GM21367 (cell line): Measurements from ENCODE around the gene TMEM87B.
"Not testable (repeated sequence)": the region's sequence is repeated elsewhere in the genome, so short reads cannot be mapped to it uniquely, and the experiment has no call there.

Source experiments
- ATAC-seq: cut with Tn5 transposase; IDR thresholded peaks from one replicate; pipeline ENCODE4 v1.9.1; 2021; ENCODE audit not compliant: unreplicated experiment

The TMEM87B gene

DNA sequence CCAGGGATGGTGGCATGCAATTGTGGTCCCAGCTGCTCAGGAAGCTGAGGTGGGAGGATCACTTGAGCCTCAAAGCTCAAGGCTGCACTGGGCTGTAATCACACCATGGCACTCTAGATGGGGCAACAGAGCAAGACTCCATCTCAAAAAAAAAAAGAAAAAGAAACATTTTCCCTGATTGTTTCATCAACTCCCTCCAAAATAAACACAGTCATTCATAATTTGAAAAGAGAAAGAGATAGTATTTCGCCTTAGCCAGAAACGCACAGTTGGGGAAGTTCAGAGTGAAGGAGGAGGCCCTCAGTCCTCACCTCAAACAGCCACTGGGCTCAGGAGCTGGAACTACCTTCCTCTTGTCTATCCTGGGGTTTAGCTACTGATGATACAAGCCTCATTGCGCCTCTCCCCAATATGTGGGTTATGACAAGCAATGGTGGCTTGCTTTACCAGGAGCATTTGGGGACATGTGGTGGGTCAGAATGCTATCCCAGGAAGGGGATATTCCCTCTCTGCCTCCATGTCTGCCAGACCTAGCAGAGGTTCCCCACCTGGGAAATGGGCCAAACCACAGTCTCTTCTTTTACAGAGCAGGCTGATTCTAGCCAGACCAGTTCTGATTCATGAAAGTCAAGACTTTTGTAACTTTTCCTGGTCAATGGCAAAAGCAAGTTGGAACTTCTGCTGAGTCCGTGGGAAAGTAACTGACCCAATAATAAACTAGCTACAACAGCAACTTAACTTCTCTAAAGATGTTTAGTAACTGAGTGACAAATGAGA lies 22.2 kb upstream of the TMEM87B start:
- no peak for ATAC-seq

DNA sequence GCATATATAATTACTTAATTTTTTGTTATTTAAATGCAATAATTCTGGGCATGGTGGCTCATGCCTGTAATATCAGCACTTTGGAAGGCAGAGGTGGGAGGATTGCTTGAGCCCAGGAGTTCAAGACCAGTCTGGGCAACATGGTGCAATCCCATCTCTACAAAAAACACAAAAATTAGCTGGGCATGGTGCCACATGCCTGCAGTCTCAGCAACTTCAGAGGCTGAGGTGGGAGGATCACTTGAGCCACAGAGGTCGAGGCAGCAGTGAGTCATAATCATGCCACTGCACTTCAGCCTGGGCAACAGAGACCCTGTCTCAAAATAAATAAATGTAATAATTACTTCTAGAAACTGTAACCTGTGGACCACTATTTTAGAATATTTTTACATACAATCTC lies 21.5 kb upstream of the TMEM87B start:
- no peak for ATAC-seq

DNA sequence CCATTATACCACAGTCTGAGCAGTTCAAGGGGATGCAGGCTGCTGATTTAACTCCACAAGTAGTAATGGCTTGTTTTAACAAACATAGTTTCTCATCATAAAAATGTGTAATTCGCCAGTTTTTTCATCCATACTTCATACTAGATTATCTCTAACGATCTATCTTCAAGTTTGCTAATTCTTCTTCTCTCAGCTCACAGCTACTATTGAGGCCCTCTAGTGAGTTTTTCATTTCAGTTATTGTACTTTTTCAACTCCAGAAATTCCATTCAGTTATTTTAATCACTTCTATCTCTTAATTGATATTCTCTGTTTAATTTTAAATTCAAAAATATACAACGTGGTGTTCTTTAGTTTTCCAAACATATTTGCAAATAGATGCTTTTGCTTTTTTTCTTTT lies 20.1 kb upstream of the TMEM87B start:
- no peak for ATAC-seq

DNA sequence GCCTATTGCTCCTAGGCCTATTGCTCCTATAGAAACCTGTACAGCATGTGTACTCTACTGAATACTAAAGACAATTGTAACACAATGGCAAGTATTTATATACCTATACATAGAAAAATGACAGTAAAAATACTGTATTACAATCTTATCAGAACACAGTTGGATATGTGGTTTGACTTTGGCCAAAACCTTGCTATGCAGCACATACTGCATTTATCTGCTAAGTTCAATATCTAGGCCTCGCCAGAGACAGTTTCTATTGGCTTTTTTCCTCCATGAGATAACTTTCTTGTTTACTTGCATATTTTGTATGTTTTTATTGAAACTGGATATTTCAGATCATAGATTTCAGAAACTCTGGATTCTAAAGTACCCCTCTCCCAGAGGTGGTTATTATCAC lies 19.3 kb upstream of the TMEM87B start:
- no peak for ATAC-seq

DNA sequence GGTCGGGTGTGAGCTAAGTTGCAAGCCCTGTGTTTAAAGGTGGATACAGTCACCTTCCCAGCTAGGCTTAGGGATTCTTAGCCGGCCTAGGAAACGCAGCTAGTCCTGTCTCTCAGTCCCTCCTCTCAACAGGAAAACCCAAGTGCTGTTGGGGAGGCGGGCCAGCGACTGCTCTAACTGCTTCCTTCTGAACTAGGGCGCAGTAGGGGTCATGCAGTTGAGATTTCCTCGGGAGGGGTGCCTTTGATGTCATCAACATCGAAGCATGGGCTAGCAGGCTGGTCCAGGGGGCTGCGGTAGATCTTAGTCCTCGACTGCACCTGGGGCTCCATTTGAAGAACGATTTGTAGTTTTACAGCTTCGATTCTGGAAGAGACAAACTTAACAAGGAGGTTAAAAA lies 15.5 kb upstream of the TMEM87B start:
- not testable (repeated sequence) for ATAC-seq

DNA sequence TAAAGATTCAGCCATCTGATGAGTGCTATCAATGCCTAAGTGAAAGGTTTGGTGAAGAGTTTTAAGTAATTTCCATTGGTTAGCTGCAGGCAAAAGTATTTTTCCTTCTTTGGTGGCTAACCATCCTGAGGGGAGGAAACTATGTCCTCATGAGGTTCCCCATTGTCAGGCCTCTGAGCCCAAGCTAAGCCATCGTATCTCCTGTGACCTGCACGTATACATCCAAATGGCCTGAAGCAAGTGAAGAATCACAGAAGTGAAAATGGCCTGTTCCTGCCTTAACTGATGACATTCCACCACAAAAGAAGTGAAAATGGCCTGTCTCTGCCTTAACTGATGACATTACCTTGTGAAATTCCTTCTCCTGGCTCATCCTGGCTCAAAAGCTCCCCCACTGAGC lies 15.0 kb upstream of the TMEM87B start:
- not testable (repeated sequence) for ATAC-seq

DNA sequence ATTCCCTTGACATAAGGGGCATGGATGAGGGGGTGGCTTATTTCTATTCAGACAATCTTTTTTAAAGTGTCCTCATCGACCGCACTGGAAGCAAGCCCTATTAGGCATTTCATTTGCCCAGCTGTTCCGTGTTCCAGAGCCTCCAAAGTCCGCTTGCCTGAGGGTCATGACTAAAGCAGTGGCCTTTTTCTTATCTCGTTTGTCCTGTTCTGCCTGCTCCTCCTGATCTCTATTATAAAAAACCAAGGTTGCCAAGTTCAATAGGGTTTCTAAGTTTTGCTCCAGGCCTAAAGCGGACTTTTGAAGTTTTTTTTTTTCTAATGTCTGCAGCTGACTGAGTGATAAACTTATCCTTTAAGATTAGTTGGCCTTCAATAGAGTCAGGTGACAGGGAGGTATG lies 13.6 kb upstream of the TMEM87B start:
- ATAC-seq: not testable (repeated sequence)

DNA sequence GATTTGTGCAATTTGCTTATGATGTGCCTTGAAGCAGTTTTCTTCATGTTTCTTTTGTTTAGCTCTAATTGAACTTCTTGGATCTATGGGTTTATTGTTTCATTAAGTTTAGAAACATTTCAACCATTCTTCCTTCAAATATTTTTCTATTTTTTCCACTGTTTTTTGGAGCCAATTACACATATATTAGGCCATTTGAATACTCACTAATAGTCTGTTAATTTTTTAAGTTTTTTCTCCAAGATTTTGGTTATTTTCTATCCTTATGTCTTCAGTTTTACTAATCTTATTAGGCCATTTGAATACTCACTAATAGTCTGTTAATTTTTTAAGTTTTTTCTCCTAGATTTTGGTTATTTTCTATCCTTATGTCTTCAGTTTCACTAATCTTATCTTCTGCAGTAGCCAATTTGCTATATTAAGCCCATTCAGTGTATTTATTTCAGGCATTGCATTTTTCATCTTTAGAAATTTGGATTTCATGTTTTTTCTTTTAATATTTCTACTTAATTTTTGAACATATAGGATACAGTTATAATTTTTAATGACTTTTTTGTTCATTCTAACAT lies 9.5 kb upstream of the TMEM87B start:
- ATAC-seq: no peak

DNA sequence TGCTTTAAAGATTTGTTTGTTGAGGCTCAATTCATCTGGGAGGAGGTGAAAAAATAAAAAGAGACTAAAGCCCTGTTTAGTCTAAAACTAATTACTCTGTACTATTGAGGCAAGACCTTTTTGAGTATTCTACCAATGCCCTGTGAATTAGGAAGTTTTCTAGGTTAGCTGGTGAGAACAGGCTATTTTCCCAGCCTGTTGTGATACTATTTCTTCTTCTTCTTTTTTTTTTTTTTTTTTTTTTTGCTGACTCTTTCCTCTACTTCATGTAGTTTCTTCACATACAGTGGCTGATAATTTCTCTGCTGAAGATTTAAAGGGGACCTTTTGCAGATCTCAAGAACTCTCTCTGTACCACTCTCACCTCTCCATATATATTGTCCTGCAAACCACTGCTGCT lies 8.8 kb upstream of the TMEM87B start:
- no peak for ATAC-seq

DNA sequence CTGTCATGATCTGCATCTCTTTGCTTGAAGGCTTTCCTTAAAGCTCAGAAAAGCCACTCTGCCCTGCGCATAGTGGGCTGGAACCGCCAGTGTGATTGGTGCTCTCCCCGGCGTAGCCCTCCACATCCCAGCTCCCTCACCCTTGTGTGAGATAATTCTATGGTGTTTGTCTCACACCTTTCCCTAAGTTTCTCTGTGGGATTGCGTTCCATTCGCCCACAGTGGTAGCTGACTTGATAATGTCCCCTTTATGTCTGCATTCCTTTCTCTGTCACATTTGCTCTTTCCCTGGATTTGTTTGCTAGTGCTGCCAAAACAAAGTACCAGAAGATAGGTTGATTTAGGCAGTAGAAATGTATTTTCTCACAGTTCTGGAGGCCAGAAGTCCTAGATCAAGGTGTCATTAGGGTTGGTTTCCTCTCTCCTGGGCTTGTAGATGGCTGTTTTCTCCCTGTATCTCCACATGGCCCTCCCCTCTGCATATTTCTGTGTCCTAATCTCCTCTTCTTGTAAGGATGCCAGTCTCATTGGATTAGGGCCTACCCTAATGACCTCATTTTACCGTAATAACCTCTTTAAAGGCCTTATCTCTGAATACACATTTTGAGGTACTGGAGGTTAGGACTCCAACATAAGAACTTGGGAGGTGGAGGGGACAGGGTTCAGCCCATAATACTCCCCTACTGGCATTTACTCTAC lies 7.4 kb upstream of the TMEM87B start:
- ATAC-seq: no peak

DNA sequence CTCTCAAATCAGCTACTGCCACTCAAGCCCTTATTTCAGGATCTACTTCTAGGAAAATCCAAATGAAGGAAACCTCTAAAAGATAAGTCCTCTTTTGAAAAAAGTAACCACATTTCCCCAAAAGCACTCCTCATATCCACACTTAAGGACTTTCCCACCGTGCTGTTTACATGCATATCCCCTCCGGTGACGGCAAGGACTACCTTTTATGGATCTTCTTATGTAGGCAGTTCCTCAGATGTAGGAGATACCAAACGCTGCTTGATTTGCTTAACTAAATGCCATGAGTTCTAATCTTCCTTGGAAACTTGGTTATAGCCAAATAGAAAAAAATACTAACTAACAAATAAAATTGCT lies 6.9 kb upstream of the TMEM87B start:
- no peak for ATAC-seq

DNA sequence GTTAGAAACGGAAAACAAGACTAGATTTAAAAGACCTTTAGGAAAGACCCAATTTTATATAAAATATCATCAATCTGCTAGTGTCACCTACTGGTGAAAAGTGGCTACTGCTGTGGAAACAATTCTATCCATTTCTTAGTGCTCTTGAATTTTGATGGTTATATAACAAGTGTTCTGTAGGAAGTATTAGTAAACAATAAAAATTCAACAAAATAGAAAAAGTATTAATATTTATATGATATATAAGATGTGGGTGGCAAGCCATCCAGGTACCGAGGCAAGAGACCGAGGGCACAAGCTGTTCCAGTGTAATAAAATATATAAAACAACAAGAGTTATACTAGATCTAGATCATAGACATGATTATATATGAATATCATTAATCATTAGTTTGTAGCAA lies 6.2 kb upstream of the TMEM87B start:
- no peak for ATAC-seq

DNA sequence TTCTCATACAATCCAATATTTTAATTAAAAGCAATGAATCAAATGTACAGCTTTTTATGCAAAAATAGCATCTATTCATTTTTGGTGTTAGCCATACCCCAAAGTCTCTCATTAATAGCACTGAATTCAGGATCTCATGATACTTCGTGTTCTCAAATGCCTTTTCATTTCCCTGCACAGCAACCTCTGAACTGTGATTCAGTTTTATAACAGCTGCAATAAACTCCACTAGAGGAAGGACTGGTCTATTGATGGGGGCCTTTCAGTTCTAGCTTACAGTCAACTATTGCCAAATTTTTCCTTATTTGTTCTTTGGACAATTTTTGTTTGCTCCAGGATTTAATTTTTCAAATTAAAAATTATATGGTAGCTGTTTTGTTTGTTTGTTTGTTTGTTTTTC lies 4.8 kb upstream of the TMEM87B start:
- no peak for ATAC-seq

DNA sequence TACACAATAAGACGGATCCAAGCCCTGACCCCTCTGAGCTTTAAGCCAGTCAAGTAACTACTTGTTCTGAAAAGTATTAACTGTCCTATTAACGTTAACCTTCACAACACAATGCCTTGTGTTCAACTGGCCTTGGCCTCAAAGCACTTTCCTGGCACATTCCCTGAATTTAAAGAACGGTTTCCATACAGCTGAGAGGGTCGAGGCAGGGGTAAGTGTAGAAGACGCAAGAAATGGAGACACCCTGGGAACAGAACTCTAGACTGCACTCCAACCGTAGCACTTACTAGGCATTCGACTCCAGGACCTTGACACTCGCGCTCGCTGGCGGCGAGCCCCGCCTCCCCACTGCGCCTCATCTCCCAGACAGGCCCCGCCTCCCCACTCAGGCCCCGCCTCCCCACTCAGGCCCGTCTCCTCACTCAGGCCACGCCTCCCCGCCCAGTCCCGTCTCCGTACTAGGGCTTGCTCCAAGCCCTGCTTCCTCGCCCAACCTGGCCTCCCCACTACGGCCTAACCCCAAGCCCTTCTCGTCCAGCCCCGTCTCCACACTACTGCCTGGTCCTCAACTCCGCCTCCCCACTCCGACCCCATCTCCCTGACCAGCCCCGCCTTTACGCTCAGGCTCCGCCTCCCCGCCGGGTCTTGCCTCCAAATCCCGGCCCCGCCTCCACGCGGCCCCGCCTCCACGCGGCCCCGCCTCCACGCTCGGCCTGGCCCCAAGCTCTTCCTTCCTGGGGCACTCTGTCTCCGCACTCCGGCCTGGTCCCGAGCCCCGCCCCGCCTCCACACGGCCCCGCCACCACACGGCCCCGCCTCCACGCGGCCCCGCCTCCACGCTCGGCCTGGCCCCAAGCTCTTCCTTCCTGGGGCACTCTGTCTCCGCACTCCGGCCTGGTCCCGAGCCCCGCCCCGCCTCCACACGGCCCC lies 887 bp upstream of the TMEM87B start:
- ATAC-seq: peak; percentile 48

DNA sequence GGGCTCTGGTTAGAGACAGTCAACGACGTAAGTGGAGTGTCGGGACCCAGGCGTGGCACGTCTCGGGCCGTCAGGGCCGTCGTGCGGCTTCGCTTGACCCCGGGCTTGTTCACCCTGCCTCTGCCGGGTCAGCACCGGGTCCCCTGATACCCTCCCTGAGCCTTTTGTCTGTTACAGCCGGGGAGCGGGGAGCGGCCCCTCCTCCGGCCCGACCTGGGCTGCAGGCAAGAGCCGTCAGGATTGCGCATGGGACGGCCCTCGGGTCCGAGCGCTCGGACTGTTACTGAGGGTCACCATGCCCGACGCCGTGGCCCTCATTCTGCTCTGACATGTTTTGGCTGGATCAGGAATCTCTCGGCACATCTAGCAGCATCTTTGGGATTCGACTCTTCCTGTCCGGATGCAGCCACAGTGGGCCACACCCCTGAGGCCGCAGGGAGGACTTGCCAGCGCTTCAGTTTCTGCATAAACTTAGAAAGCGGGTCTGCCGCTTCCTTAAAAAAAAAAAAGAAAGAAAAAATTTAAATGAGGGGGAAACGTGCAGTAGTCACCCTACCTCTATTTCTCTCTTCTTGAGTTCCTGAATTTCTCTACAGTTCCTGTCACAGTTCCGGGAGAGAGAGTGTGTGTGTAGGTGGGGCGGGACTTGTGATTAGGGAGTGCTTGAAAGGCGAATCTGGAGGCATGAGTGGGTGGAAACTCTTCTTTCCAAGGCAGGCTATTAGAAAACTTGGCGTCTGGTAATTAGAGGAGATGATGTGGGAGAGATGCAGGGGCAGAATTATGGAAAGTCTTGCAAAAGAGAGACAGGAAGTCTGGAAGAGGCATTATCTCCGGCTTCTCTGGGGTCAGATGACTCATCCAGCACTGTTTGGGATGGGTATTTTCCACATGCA lies 909 bp downstream of the TMEM87B start:
- peak; percentile 3 for ATAC-seq

DNA sequence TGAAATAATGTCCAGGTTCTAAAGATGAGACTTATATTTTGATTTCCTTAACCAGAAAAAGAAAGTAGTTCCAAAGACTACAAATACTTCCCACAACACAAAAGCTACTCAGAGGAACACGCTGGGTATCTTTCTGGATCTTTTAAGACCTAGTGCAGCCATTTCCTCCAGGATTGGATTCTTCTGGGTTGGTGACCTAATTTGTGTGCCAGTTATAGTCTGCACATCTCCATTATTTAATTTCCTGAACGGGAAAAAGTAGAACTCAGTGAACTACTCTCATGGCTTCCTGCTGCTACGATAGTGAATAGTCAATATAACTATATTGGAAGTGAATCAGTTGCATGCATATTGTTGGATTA lies 1.5 kb downstream of the TMEM87B start:
- no peak for ATAC-seq

DNA sequence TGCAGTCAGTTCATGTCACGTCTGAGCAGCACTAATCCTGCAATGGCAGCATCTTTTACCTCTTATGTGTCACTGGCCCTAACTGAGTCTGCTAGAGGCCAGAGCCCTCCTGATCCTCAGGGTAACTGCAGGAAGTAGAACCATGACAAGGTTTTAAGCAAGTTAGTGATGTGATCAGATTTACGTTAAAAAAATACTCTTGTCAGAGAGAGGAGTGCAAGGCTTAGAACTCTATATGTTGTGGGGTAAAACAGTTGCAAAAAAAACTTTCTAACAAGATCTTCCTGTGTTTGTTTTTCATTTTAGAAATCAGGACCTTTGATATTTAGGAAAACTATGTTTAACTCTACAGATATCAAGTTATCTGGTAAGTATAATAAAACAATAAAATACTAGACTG lies 4.6 kb downstream of the TMEM87B start:
- no peak for ATAC-seq

DNA sequence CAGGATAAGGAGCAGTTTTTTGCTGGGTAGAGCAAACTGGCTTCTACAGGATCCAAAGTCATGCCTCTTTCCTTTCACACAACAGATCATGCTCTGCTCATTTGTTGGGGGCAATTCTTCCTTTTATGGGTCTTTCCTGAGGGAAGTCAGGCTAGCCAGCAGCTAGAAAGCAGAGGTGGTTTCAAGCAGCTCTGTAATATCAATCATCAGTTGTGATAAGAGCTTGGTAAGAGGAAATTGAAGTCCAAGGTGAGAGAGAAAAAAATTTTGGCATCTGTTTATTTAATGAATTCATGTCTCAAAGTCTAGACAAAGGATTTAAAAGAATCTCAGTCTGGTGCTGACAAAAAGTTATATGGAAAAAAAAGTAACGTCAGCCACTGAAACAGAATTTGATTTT lies 6.2 kb downstream of the TMEM87B start:
- ATAC-seq: no peak

DNA sequence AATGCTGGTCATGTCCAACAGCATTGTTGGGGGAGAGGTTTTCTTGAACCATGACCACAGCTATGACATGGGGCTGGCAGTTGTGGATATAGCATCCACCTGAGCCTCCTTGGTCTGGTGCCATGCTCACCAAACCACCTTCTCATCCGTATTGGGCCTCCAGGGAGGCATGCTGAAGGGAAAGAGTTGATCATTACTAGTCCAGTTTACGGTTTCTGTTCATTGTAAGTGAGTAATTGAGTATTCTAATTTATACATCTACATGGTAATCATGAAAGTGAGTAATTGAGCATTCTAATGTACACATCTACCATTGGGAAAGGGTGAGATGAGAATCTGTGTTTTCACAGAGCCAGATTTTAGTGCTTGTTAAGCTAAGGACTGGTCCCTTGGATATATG lies 6.8 kb downstream of the TMEM87B start:
- ATAC-seq: no peak

DNA sequence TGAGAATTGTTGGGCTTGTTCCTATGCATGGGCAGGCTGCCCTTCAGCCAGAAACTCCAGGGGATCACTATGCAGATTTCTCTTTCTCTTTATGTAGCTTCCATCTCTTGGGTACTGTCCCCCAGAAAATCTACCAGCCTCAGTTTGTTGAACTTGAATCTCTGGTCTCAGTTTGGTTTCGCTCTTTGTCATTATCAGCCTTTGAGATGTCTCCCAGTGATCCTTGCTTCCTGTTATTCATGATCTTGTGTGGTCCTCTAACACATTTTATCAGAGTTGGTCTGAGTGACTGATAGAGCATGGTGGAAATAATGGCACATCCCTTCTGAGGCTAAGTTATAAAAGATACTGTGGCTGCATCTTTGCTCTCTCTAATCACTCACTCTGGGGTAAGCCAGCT lies 7.8 kb downstream of the TMEM87B start:
- ATAC-seq: no peak
